PFSK-1 (cell line): Measurements from ENCODE around the gene SP4.
A peak's percentile ranks its signal among the peaks of the same experiment; 100 is the strongest.

ENCODE experiments used
- REST ChIP-seq, 2 experiments: IDR thresholded peaks; 2 replicates each; pipeline versions ENCODE4 v1.6.1 to v1.8.0; 2011 to 2012; ENCODE audit warnings: low read depth in 2 of 2, low read length in 2 of 2, control low read depth in 1 of 2, inconsistent platforms in 1 of 2, mild to moderate bottlenecking in 1 of 2, moderate library complexity in 1 of 2; ENCODE audit not compliant: insufficient read depth in 1 of 2
- TAF1 ChIP-seq: IDR thresholded peaks from 2 replicates; pipeline ENCODE4 v1.6.1; 2012; ENCODE audit warnings: low read length, control low read depth, borderline replicate concordance; ENCODE audit not compliant: insufficient read depth

GRCh38 chr7:21427182-21427870 lies 557 bp upstream of the SP4 start:
- TF ChIP-seq TAF1 (peak; percentile 55; the same call in 1 of the 2 replicates), REST (IDR thresholded peaks at IDR 0.05; ENCODE audit: insufficient read depth in 1 of 2, low read depth in 2 of 2, low read length in 2 of 2) (peak in 1 of 2 experiments; percentile 10; a peak in 1 of 4 replicates)
